Panc1 (cell line): Measurements from ENCODE around the gene IRX4. TPM values are rescaled to one million over a fixed set of nuclear protein-coding genes. Genes with fewer than 3 reads are reported as not detected.

Experiments
- ATAC-seq: fragments of 200-7000 bp; cut with Tn5 transposase; 2 replicates; pipeline ENCODE4 v1.9.1; 2020; ENCODE audit warnings: mild to moderate bottlenecking, moderate library complexity
- BruUV-seq: library from RNA; stranded (reverse); fragments of 400-500 nt; replicated peaks from 2 replicates; lab custom pipeline; 2021; lab: Mats Ljungman, UMichigan
- CTCF ChIA-PET: fragments of 300-600 bp; sonication (Branson Sonifier 250); formaldehyde crosslinking; loops from one replicate; lab custom pipeline; 2022; ENCODE audit warnings: antibody characterized with exemption; lab: Charles Lee
- POLR2A ChIA-PET: fragments of 300-600 bp; sonication (Branson Sonifier 250); formaldehyde crosslinking; loops from one replicate; lab custom pipeline; 2022; ENCODE audit warnings: antibody characterized with exemption; lab: Charles Lee
- DNase-seq: peaks from one replicate; pipeline ENCODE4 v3.0.0-alpha.2; 2010; ENCODE audit warnings: low read depth, low spot score
- H3K27ac ChIP-seq: 2 replicates; pipeline ENCODE4 v1.5.1; 2011; ENCODE audit warnings: mild to moderate bottlenecking, low read length, inconsistent platforms
- H3K27me3 ChIP-seq: fragments of 200-500 bp; sonication (Bioruptor generic); 2 replicates; pipeline ENCODE4 v1.6.0; 2014; ENCODE audit warnings: low read length, inconsistent platforms; ENCODE audit not compliant: control insufficient read depth, insufficient read depth
- H3K36me3 ChIP-seq: fragments of 200-500 bp; sonication (Bioruptor generic); 2 replicates; pipeline ENCODE4 v1.5.1; 2014; ENCODE audit warnings: inconsistent platforms, mild to moderate bottlenecking, low read length, moderate library complexity; ENCODE audit not compliant: control insufficient read depth, insufficient read depth
- H3K4me1 ChIP-seq: 2 replicates; pipeline ENCODE4 v1.5.1; 2011; ENCODE audit warnings: inconsistent platforms, mild to moderate bottlenecking, low read length, moderate library complexity; ENCODE audit not compliant: control insufficient read depth, insufficient read depth
- H3K4me3 ChIP-seq, 2 experiments: 2 replicates each; pipeline ENCODE4 v1.5.1; 2011 to 2012; ENCODE audit warnings: low read depth in 2 of 2, low read length in 2 of 2, mild to moderate bottlenecking in 2 of 2, inconsistent platforms in 1 of 2, moderate library complexity in 1 of 2
- H3K9me3 ChIP-seq: fragments of 200-500 bp; sonication (Bioruptor generic); 2 replicates; pipeline ENCODE4 v1.5.1; 2014; ENCODE audit warnings: low read depth, mild to moderate bottlenecking, inconsistent platforms, low read length, moderate library complexity; ENCODE audit not compliant: control insufficient read depth, insufficient read depth
- POLR2AphosphoS5 ChIP-seq: IDR thresholded peaks from 2 replicates; pipeline ENCODE4 v1.6.1; 2012; ENCODE audit warnings: mild to moderate bottlenecking, low read depth, low read length, moderate library complexity
- SIN3A ChIP-seq: IDR thresholded peaks from 2 replicates; pipeline ENCODE4 v1.6.1; 2012; ENCODE audit warnings: low read depth, mild to moderate bottlenecking, low read length, moderate library complexity, borderline replicate concordance; ENCODE audit not compliant: insufficient read depth
- TCF7L2 ChIP-seq: IDR thresholded peaks from 2 replicates; pipeline ENCODE4 v1.6.1; 2011; ENCODE audit warnings: mild to moderate bottlenecking, low read depth, low read length, inconsistent platforms
- in situ Hi-C: cut with HindIII; loops from 2 replicates; pipeline ENCODE4 v1.10.0; 2016; ENCODE audit warnings: low sequenced_read_pairs, low pct_unique_long_range_greater_than_20kb
- intact Hi-C: fragments of 100-400 bp; cut with micrococcal nuclease; formaldehyde crosslinking; loops from one replicate; pipeline ENCODE4 v1.10.0; 2022; ENCODE audit not compliant: unreplicated experiment
- total RNA-seq: library from RNA; stranded (reverse); gene quantifications from one replicate; pipeline ENCODE4 v1.2.1, GENCODE V29; 2021; ENCODE audit not compliant: unreplicated experiment
- TF ChIP-seq, protein P1 (sequence below): fragments of 450-650 bp; IDR thresholded peaks from 2 replicates; pipeline ENCODE4 v1.5.1; 2017; ENCODE audit warnings: mild to moderate bottlenecking
- TF ChIP-seq, protein P2 (sequence below), 2 experiments: IDR thresholded peaks; 2 replicates each; pipeline ENCODE4 v1.6.1; 2011 to 2012; ENCODE audit warnings: low read depth in 2 of 2, control low read depth in 1 of 2, low read length in 1 of 2, mild to moderate bottlenecking in 1 of 2, moderate library complexity in 1 of 2; ENCODE audit not compliant: insufficient read depth in 1 of 2

Gene IRX4
- total RNA-seq, 1 experiment from 2014 or later: 0.18 TPM

DNA sequence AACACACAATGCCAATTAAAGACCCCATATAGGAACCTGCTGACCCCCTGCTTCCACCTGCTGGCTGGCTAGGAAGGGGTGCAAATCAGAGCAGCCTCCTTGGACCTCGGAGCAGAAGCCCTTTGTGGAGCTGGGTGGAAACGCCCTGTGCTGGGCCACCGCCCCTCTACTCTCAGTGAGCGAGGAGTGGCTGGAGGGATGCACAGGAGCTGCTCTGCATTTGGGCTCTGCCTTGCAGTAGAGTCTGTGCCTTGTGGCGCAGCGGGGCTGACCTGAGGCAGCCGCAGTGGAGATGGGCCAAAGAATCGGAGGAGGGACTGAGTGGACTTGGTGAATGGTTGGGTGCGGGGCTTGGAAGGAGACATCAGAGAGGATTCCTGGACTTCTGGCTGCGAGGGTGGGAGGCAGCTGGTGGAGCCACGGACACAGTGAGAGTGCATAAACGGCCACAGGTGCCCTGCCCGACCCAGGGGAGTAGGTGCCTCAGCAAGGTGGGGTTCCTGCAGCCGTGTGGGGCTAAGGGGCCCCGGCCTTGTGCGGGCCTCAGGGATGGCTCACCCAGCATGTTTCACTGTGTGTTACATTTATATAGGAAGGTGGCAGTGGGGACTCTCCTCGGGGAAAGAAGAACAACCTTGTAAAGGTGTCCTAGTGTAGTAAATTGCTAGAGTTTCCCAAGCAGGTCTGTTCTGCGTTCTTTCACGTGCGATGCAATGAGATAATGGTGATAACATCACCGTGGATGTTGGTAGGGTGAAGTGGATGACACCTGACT lies 14.1 kb upstream of the IRX4 start:
- no peak for TF ChIP-seq TCF7L2
- TF ChIP-seq, protein P1, sequence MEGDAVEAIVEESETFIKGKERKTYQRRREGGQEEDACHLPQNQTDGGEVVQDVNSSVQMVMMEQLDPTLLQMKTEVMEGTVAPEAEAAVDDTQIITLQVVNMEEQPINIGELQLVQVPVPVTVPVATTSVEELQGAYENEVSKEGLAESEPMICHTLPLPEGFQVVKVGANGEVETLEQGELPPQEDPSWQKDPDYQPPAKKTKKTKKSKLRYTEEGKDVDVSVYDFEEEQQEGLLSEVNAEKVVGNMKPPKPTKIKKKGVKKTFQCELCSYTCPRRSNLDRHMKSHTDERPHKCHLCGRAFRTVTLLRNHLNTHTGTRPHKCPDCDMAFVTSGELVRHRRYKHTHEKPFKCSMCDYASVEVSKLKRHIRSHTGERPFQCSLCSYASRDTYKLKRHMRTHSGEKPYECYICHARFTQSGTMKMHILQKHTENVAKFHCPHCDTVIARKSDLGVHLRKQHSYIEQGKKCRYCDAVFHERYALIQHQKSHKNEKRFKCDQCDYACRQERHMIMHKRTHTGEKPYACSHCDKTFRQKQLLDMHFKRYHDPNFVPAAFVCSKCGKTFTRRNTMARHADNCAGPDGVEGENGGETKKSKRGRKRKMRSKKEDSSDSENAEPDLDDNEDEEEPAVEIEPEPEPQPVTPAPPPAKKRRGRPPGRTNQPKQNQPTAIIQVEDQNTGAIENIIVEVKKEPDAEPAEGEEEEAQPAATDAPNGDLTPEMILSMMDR: no peak
- TF ChIP-seq, protein P2, sequence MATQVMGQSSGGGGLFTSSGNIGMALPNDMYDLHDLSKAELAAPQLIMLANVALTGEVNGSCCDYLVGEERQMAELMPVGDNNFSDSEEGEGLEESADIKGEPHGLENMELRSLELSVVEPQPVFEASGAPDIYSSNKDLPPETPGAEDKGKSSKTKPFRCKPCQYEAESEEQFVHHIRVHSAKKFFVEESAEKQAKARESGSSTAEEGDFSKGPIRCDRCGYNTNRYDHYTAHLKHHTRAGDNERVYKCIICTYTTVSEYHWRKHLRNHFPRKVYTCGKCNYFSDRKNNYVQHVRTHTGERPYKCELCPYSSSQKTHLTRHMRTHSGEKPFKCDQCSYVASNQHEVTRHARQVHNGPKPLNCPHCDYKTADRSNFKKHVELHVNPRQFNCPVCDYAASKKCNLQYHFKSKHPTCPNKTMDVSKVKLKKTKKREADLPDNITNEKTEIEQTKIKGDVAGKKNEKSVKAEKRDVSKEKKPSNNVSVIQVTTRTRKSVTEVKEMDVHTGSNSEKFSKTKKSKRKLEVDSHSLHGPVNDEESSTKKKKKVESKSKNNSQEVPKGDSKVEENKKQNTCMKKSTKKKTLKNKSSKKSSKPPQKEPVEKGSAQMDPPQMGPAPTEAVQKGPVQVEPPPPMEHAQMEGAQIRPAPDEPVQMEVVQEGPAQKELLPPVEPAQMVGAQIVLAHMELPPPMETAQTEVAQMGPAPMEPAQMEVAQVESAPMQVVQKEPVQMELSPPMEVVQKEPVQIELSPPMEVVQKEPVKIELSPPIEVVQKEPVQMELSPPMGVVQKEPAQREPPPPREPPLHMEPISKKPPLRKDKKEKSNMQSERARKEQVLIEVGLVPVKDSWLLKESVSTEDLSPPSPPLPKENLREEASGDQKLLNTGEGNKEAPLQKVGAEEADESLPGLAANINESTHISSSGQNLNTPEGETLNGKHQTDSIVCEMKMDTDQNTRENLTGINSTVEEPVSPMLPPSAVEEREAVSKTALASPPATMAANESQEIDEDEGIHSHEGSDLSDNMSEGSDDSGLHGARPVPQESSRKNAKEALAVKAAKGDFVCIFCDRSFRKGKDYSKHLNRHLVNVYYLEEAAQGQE (IDR thresholded peaks at IDR 0.05; ENCODE audit: insufficient read depth in 1 of 2, low read depth in 2 of 2, low read length in 1 of 2): no peak
- TF ChIP-seq POLR2AphosphoS5: no peak
- BruUV-seq: no TSS peak
- POLR2A ChIA-PET: no interaction called here
- DNase-seq (no peak), ATAC-seq (no peak)
- Histone ChIP-seq H3K36me3 (no peaks in the 10 kb centered on the region), H3K27me3 (no peaks in the 10 kb centered on the region), H3K9me3 (no peaks in the 10 kb centered on the region), H3K4me1 (no peaks in the 10 kb centered on the region), H3K4me3 (no peak overlapping the region), H3K27ac (no peak overlapping the region)
- intact Hi-C loops (no loop called here), in situ Hi-C loops (no loop called here)
- CTCF ChIA-PET: no interaction called here

DNA sequence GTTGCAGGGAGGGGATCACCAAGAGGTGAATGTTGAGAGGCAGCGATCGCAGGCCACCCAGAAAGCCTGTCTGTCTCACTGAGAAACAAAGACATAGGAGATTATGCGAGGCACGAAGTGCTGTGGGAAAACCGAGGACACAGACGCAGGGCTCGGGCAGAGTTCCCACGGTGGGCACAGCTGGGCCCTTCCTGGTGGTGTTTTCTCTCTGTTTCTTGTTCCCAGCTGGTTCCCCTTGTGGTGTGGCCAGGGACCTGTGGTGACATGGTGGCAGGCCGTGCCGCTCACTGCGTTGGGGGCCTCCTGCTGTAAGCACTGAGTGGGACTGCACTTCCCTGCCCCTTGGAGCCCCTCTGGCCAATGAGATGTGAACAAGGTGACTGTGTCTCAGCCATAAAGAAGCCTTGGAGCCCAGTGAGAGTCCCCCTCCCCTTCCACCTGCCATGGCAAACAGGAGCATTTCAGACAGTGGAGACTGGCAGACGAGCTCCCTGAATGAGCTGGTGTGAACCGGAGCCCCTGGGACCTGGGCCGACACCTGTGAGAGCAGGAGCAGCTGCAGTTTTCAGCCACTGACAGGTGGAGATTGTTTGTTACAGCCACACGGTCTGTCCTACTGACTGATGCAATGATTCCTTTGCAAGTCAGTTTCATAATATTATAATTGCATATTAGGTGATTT lies 13.2 kb upstream of the IRX4 start:
- DNase-seq (no peak), ATAC-seq (no peak)
- no peak for TF ChIP-seq TCF7L2
- TF ChIP-seq, protein P1: no peak
- no peak for TF ChIP-seq POLR2AphosphoS5
- TF ChIP-seq, protein P2 (IDR thresholded peaks at IDR 0.05; ENCODE audit: insufficient read depth in 1 of 2, low read depth in 2 of 2, low read length in 1 of 2): no peak
- TF ChIP-seq SIN3A: no peak
- H3K27me3 ChIP-seq: no peaks in the 10 kb centered on the region; the same call in 1 of the 2 replicates
- no peak overlapping the region for H3K27ac ChIP-seq
- ChIA-PET CTCF (no interaction called here), POLR2A (no interaction called here)
- intact Hi-C loops: no loop called here
- H3K4me3 ChIP-seq: no peak overlapping the region
- no TSS peak for BruUV-seq
- no peaks in the 10 kb centered on the region for H3K4me1 ChIP-seq
- no peaks in the 10 kb centered on the region for H3K36me3 ChIP-seq
- H3K9me3 ChIP-seq: no peaks in the 10 kb centered on the region
- in situ Hi-C loops: no loop called here
